IMR-90 (cell line): Measurements from ENCODE around the gene IRGQ. TPM values are rescaled to one million over a fixed set of nuclear protein-coding genes. Genes with fewer than 3 reads are reported as not detected.

Experiments
- ATAC-seq: fragments of 200-7000 bp; cut with Tn5 transposase; 2 replicates; pipeline ENCODE4 v1.9.1; 2020; ENCODE audit warnings: low read depth, mild to moderate bottlenecking, moderate library complexity
- BruUV-seq: library from RNA; stranded (reverse); fragments of 400-500 nt; replicated peaks from 2 replicates; lab custom pipeline; 2021; lab: Mats Ljungman, UMichigan
- CTCF ChIA-PET: fragments of 300-600 bp; formaldehyde crosslinking; extraction: SDS; loops from one replicate; lab custom pipeline; 2021; ENCODE audit warnings: antibody characterized with exemption; lab: Yijun Ruan, JAX
- POLR2A ChIA-PET: fragments of 300-600 bp; sonication (Branson Sonifier 250); formaldehyde crosslinking; loops from one replicate; lab custom pipeline; 2022; ENCODE audit warnings: antibody characterized with exemption; ENCODE audit not compliant: unreplicated experiment; lab: Charles Lee
- DNase-seq: peaks from one replicate; pipeline ENCODE4 v3.0.0; 2013
- H2AFZ ChIP-seq: replicated peaks from 2 replicates; pipeline ENCODE3; 2013; ENCODE audit warnings: low read length, mild to moderate bottlenecking; ENCODE audit not compliant: poor library complexity
- H2AK5ac ChIP-seq: 2 replicates; pipeline ENCODE4 v1.6.1; 2013; ENCODE audit warnings: low read depth, low read length, inconsistent platforms
- H2AK9ac ChIP-seq: replicated peaks from 2 replicates; pipeline ENCODE3; 2013; ENCODE audit warnings: mild to moderate bottlenecking, low read depth, low read length, moderate library complexity; ENCODE audit not compliant: poor library complexity
- H2BK120ac ChIP-seq: 2 replicates; pipeline ENCODE4 v1.6.1; 2013; ENCODE audit warnings: low read depth, low read length, inconsistent platforms
- H2BK15ac ChIP-seq: 3 replicates; pipeline ENCODE4 v1.6.1; 2013; ENCODE audit warnings: low read depth, low read length, inconsistent platforms
- H2BK20ac ChIP-seq: 2 replicates; pipeline ENCODE4 v1.6.1; 2013; ENCODE audit warnings: low read depth, mild to moderate bottlenecking, inconsistent platforms, low read length, moderate library complexity
- H2BK5ac ChIP-seq: 2 replicates; pipeline ENCODE4 v1.6.1; 2013; ENCODE audit warnings: mild to moderate bottlenecking, low read depth, low read length, inconsistent platforms; ENCODE audit not compliant: poor library complexity, severe bottlenecking
- H3K14ac ChIP-seq: replicated peaks from 2 replicates; pipeline ENCODE4 v1.6.1; 2013; ENCODE audit warnings: low read depth, low read length, inconsistent platforms
- H3K18ac ChIP-seq: 2 replicates; pipeline ENCODE4 v1.6.1; 2013; ENCODE audit warnings: low read depth, low read length, control low read depth
- H3K23ac ChIP-seq: 2 replicates; pipeline ENCODE4 v1.6.1; 2013; ENCODE audit warnings: low read depth, low read length, inconsistent platforms
- H3K27ac ChIP-seq: 2 replicates; pipeline ENCODE4 v1.5.1; 2013; ENCODE audit warnings: mild to moderate bottlenecking, control low read depth, low read length; ENCODE audit not compliant: insufficient read depth
- H3K27me3 ChIP-seq: 2 replicates; pipeline ENCODE4 v1.6.1; 2013; ENCODE audit warnings: low read length; ENCODE audit not compliant: control insufficient read depth, insufficient read depth
- H3K36me3 ChIP-seq: 2 replicates; pipeline ENCODE4 v1.6.1; 2013; ENCODE audit warnings: low read length, mixed read lengths; ENCODE audit not compliant: control insufficient read depth, insufficient read depth
- H3K4ac ChIP-seq: 2 replicates; pipeline ENCODE4 v1.6.1; 2013; ENCODE audit warnings: low read depth, low read length, inconsistent platforms
- H3K4me1 ChIP-seq: 2 replicates; pipeline ENCODE4 v1.6.1; 2013; ENCODE audit warnings: low read length, mixed read lengths; ENCODE audit not compliant: control insufficient read depth, insufficient read depth
- H3K4me2 ChIP-seq: 2 replicates; pipeline ENCODE4 v1.6.1; 2013; ENCODE audit warnings: low read depth, mild to moderate bottlenecking, control low read depth, low read length, moderate library complexity
- H3K4me3 ChIP-seq: 2 replicates; pipeline ENCODE4 v1.5.1; 2013; ENCODE audit warnings: low read depth, mild to moderate bottlenecking, control low read depth, low read length, moderate library complexity; ENCODE audit not compliant: insufficient read depth
- H3K56ac ChIP-seq: 2 replicates; pipeline ENCODE4 v1.6.1; 2013; ENCODE audit warnings: low read length, inconsistent platforms; ENCODE audit not compliant: insufficient read depth; ENCODE audit errors: extremely low read depth
- H3K79me1 ChIP-seq, 2 experiments: 2 replicates each; pipeline ENCODE4 v1.6.1; 2013; ENCODE audit warnings: low read length in 2 of 2, inconsistent platforms in 1 of 2, low read depth in 1 of 2
- H3K9ac ChIP-seq: 2 replicates; pipeline ENCODE4 v1.6.1; 2013; ENCODE audit warnings: low read depth, low read length, control low read depth
- H3K9me1 ChIP-seq: 2 replicates; pipeline ENCODE4 v1.6.1; 2013; ENCODE audit warnings: low read length, inconsistent platforms; ENCODE audit not compliant: insufficient read depth
- H3K9me3 ChIP-seq: 2 replicates; pipeline ENCODE4 v1.6.1; 2013; ENCODE audit warnings: low read length; ENCODE audit not compliant: control insufficient read depth, insufficient read depth
- H4K20me1 ChIP-seq: 2 replicates; pipeline ENCODE4 v1.6.1; 2013; ENCODE audit warnings: low read length, inconsistent platforms; ENCODE audit not compliant: insufficient read depth
- H4K5ac ChIP-seq: 2 replicates; pipeline ENCODE4 v1.6.1; 2013; ENCODE audit warnings: mild to moderate bottlenecking, low read depth, low read length, control low read depth
- H4K8ac ChIP-seq, 2 experiments: 2 replicates each; pipeline ENCODE4 v1.6.1; 2013; ENCODE audit warnings: low read depth in 2 of 2, low read length in 2 of 2, control low read depth in 1 of 2, inconsistent platforms in 1 of 2
- H4K91ac ChIP-seq: 2 replicates; pipeline ENCODE4 v1.6.1; 2013; ENCODE audit warnings: low read depth, low read length, inconsistent platforms; ENCODE audit not compliant: insufficient read depth
- CTCF ChIP-seq: conservative IDR thresholded peaks from 2 replicates; pipeline ENCODE4 v1.5.1; 2012; ENCODE audit warnings: mild to moderate bottlenecking, low read depth, low read length, improper control_type of control experiment
- RAD21 ChIP-seq: IDR thresholded peaks from 2 replicates; pipeline ENCODE4 v1.6.1; 2012; ENCODE audit warnings: low read length, improper control_type of control experiment
- RCOR1 ChIP-seq: IDR thresholded peaks from 2 replicates; pipeline ENCODE4 v1.6.1; 2012; ENCODE audit warnings: mild to moderate bottlenecking, low read length, improper control_type of control experiment; ENCODE audit not compliant: insufficient replicate concordance
- SMC3 ChIP-seq: fragments of 150-350 bp; IDR thresholded peaks from 2 replicates; pipeline ENCODE4 v1.6.1; 2016; ENCODE audit warnings: low read depth, mild to moderate bottlenecking, antibody characterized with exemption, low read length, moderate library complexity
- USF2 ChIP-seq: fragments of 150-350 bp; IDR thresholded peaks from 2 replicates; pipeline ENCODE4 v1.6.1; 2017; ENCODE audit warnings: mild to moderate bottlenecking, antibody characterized with exemption, low read length, low read depth
- WGBS, 2 experiments: methylation state at CpG; one replicate each; pipeline versions ENCODE4 v1.1.5 to v1.1.7; 2013; ENCODE audit warnings: missing lambda C conversion rate in 2 of 2; ENCODE audit not compliant: insufficient read length in 1 of 2; ENCODE audit errors: extremely low coverage in 2 of 2; 5-methylcytosine and 5-hydroxymethylcytosine counted together
- dilution Hi-C: fragments of 300-500 bp; cut with HindIII; formaldehyde crosslinking; loops from one replicate; pipeline ENCODE4 v1.14.3; 2018; ENCODE audit warnings: low sequenced_read_pairs; ENCODE audit not compliant: unreplicated experiment
- in situ Hi-C: fragments of 300-500 bp; cut with MboI; formaldehyde crosslinking; loops from 3 replicates; pipeline ENCODE4 v1.14.3; 2019; ENCODE audit warnings: low sequenced_read_pairs, inconsistent platforms, mixed read lengths
- intact Hi-C: fragments of 100-400 bp; cut with micrococcal nuclease; formaldehyde crosslinking; loops from 2 replicates; pipeline ENCODE4 v1.10.0; 2022
- polyA plus RNA-seq, 3 experiments: library from polyadenylated mRNA; depleted of rRNA; stranded (reverse); fragments of >200 nt; gene quantifications; 2 replicates each; pipeline ENCODE4 v1.2.3, GENCODE V29; 2012; ENCODE audit warnings: low replicate concordance in 1 of 3
- total RNA-seq: library from RNA; depleted of rRNA; stranded (reverse); fragments of >200 nt; gene quantifications from 2 replicates; pipeline ENCODE4 v1.2.3, GENCODE V29; 2012

IRGQ gene
- total and polyA plus RNA-seq, 2 of the 4 experiments (the other 2 are of a cell fraction) = 9.0 to 9.9 TPM

GRCh38 chr19:43639519-43640423, 43.8 kb upstream of the IRGQ start, which contains the start of gene CADM4:
Gene CADM4, minus strand, starts transcription at chr19:43639850. Its CDS starts 60 bp downstream, at chr19:43639790.
- Histone ChIP-seq H2BK20ac (no peak within 1 kb of the TSS), H3K27ac (no peak within 1 kb of the TSS), H3K9me1 (no peaks in the 10 kb centered on the region), H3K4ac (no peak within 1 kb of the TSS), H2BK15ac (no peak within 1 kb of the TSS), H3K56ac (no peak within 1 kb of the TSS), H3K18ac (no peak within 1 kb of the TSS), H3K4me1 (peaks cover 9% of the 10 kb centered on the region), H3K36me3 (no peaks in the 10 kb centered on the region), H2BK5ac (no peak within 1 kb of the TSS), H3K4me2 (peak within 1 kb of the TSS; percentile 96), H2AK5ac (0 out of 2 replicates have a peak within 1 kb of the TSS, but pooled peaks have one; percentile 17), H4K8ac (no peak within 1 kb of the TSS), H4K20me1 (no peaks in the 10 kb centered on the region), H3K9ac (peak within 1 kb of the TSS; percentile 12; the same call in 1 of the 2 replicates), H3K14ac (no peak within 1 kb of the TSS), H2BK120ac (no peak within 1 kb of the TSS), H3K23ac (peak within 1 kb of the TSS; percentile 57), H3K9me3 (no peaks in the 10 kb centered on the region), H4K5ac (no peak within 1 kb of the TSS), H3K4me3 (peak within 1 kb of the TSS; percentile 64), H4K91ac (no peak within 1 kb of the TSS), H3K27me3 (peaks cover 33% of the 10 kb centered on the region), H2AK9ac (peak within 1 kb of the TSS; percentile 83), H2AFZ (peak within 1 kb of the TSS; percentile 92), H3K79me1 (no peaks in the 10 kb centered on the region)
- WGBS, 2 experiments = 2% methylated on average over 21 of the region's 110 CpGs; no CpG with 5 or more reads in 1 of the 2 experiments
- in situ Hi-C loops (no loop called here), dilution Hi-C loops (no loop called here), intact Hi-C loops (no loop called here)
- no TSS peak for BruUV-seq
- ChIA-PET CTCF (no interaction called here), POLR2A (no interaction called here)
- ATAC-seq = peak; percentile 85
- TF ChIP-seq RAD21 (no peak), USF2 (no peak), SMC3 (no peak), RCOR1 (no peak), CTCF (no peak)
- DNase-seq = no peak
